Measurements from ENCODE around the gene ESYT1. TPM values are rescaled to one million over a fixed set of nuclear protein-coding genes. Genes with fewer than 3 reads are reported as not detected.

The ESYT1 gene
- total RNA-seq, 6 experiments from 2014 or later: 136 to 174 (median 151) TPM

GRCh38 chr12:56130876-56131275 lies 2.8 kb downstream of the ESYT1 start:
- Mint-ChIP-seq H3K27me3 (ENCODE audit: insufficient read depth) (peaks cover 2% of the 10 kb centered on the region; the same call in 1 of the 2 replicates), H3K4me3 (peak overlapping the region; percentile 93), H3K4me1 (ENCODE audit: low read depth) (peaks cover 40% of the 10 kb centered on the region), H3K36me3 (ENCODE audit: low read depth) (peaks cover 41% of the 10 kb centered on the region), H3K9me3 (no peaks in the 10 kb centered on the region), H3K27ac (peak overlapping the region; percentile 51)
- no peak for DNase-seq
- no peak for TF ChIP-seq CTCF (IDR thresholded peaks at IDR 0.05)

GRCh38 chr12:56134897-56135296 lies 6.8 kb downstream of the ESYT1 start:
- Mint-ChIP-seq H3K27me3 (ENCODE audit: insufficient read depth) (peaks cover 2% of the 10 kb centered on the region; the same call in 1 of the 2 replicates), H3K4me3 (no peak overlapping the region), H3K4me1 (ENCODE audit: low read depth) (peaks cover 14% of the 10 kb centered on the region), H3K27ac (no peak overlapping the region), H3K9me3 (no peaks in the 10 kb centered on the region), H3K36me3 (ENCODE audit: low read depth) (peaks cover 62% of the 10 kb centered on the region)
- TF ChIP-seq CTCF (IDR thresholded peaks at IDR 0.05): no peak
- DNase-seq: no peak

- peaks cover 53% of the 10 kb centered on the region for H3K36me3 Mint-ChIP-seq (ENCODE audit: low read depth)
- no peak overlapping the region for H3K27ac Mint-ChIP-seq
- no peak for DNase-seq
- peaks cover 2% of the 10 kb centered on the region; the same call in 1 of the 2 replicates for H3K27me3 Mint-ChIP-seq (ENCODE audit: insufficient read depth)
- no peaks in the 10 kb centered on the region for H3K9me3 Mint-ChIP-seq
- TF ChIP-seq CTCF (IDR thresholded peaks at IDR 0.05): no peak
- H3K4me3 Mint-ChIP-seq: no peak overlapping the region
- H3K4me1 Mint-ChIP-seq (ENCODE audit: low read depth): peaks cover 2% of the 10 kb centered on the region
Observed at GRCh38 chr12:56137853-56138571, 9.9 kb downstream of the ESYT1 start.

GRCh38 chr12:56141946-56142784 lies 14.1 kb downstream of the ESYT1 start:
- Mint-ChIP-seq H3K27ac (no peak overlapping the region), H3K27me3 (ENCODE audit: insufficient read depth) (no peaks in the 10 kb centered on the region; the same call in 1 of the 2 replicates), H3K4me3 (no peak overlapping the region), H3K9me3 (no peaks in the 10 kb centered on the region), H3K4me1 (ENCODE audit: low read depth) (peaks cover 7% of the 10 kb centered on the region), H3K36me3 (ENCODE audit: low read depth) (peaks cover 47% of the 10 kb centered on the region)
- no peak for TF ChIP-seq CTCF (IDR thresholded peaks at IDR 0.05)
- DNase-seq: no peak

- Mint-ChIP-seq H3K4me3 (no peak overlapping the region), H3K36me3 (ENCODE audit: low read depth) (peaks cover 46% of the 10 kb centered on the region), H3K27ac (no peak overlapping the region; the same call in 1 of the 2 replicates), H3K9me3 (no peaks in the 10 kb centered on the region), H3K27me3 (ENCODE audit: insufficient read depth) (no peaks in the 10 kb centered on the region; the same call in 1 of the 2 replicates), H3K4me1 (ENCODE audit: low read depth) (peaks cover 7% of the 10 kb centered on the region)
- DNase-seq: no peak
- TF ChIP-seq CTCF (IDR thresholded peaks at IDR 0.05): no peak
Observed at GRCh38 chr12:56143217-56143616, 15.2 kb downstream of the ESYT1 start.
